HepG2 (cell line): Measurements from ENCODE around the gene CAMTA1. TPM values are rescaled to one million over a fixed set of nuclear protein-coding genes. Genes with fewer than 3 reads are reported as not detected.
"Not testable (repeated sequence)": the region's sequence is repeated elsewhere in the genome, so short reads cannot be mapped to it uniquely, and the experiment has no call there.

Experiments
- ATAC-seq: fragments of 200-7000 bp; cut with Tn5 transposase; 3 replicates; pipeline ENCODE4 v1.9.1; 2020; ENCODE audit warnings: mild to moderate bottlenecking, moderate library complexity
- BruUV-seq: library from RNA; stranded (reverse); fragments of 400-500 nt; replicated peaks from 2 replicates; lab custom pipeline; 2021; lab: Mats Ljungman, UMichigan
- CTCF ChIA-PET: fragments of 300-600 bp; formaldehyde crosslinking; extraction: SDS; loops from one replicate; lab custom pipeline; 2021; ENCODE audit warnings: low total read pairs, inconsistent platforms, low intra/inter-chr PET ratio; lab: Yijun Ruan, JAX
- POLR2A ChIA-PET: fragments of 350-600 bp; sonication (Branson Sonifier 250); formaldehyde crosslinking; loops from one replicate; lab custom pipeline; 2020; ENCODE audit warnings: antibody characterized with exemption, inconsistent platforms; lab: Yijun Ruan, JAX
- DNase-seq: peaks from one replicate; pipeline ENCODE4 v3.0.0-alpha.2; 2015; ENCODE audit warnings: low spot score
- FAIRE-seq: peaks from 3 replicates; lab custom pipeline; 2011; peaks lifted over from hg19 to GRCh38; lab: Jason Lieb, UNC
- H2AFZ ChIP-seq: one replicate; pipeline ENCODE4 v1.6.1; 2011; ENCODE audit warnings: low read length, inconsistent platforms
- H3K27ac ChIP-seq: fragments of 300-600 bp; 3 replicates; pipeline ENCODE4 v1.8.0; 2011; ENCODE audit warnings: mixed run types, mild to moderate bottlenecking, mixed read lengths, low read length, inconsistent platforms; ENCODE audit not compliant: insufficient read depth; ENCODE audit errors: extremely low read length
- H3K27me3 ChIP-seq, 2 experiments: fragments of 200-600 bp in 1 of 2; 2 replicates in 1 of 2; 3 replicates in 1 of 2; pipeline versions ENCODE4 v1.6.0 to v1.8.0; 2011; ENCODE audit warnings: low read length in 2 of 2, mild to moderate bottlenecking in 2 of 2, moderate library complexity in 2 of 2, inconsistent platforms in 1 of 2; ENCODE audit not compliant: insufficient read depth in 2 of 2, control insufficient read depth in 1 of 2
- H3K36me3 ChIP-seq, 2 experiments: fragments of 200-600 bp in 1 of 2; replicated peaks in 1 of 2; 2 replicates in 1 of 2; 3 replicates in 1 of 2; pipeline versions ENCODE4 v1.5.1 to v1.8.0; 2011; ENCODE audit warnings: low read length in 2 of 2, inconsistent platforms in 1 of 2; ENCODE audit not compliant: insufficient read depth in 2 of 2, control insufficient read depth in 1 of 2
- H3K4me1 ChIP-seq: 2 replicates; pipeline ENCODE4 v1.5.1; 2012; ENCODE audit warnings: low read length, inconsistent platforms; ENCODE audit not compliant: insufficient read depth
- H3K4me2 ChIP-seq: 2 replicates; pipeline ENCODE4 v1.6.0; 2011; ENCODE audit warnings: low read depth, low read length, inconsistent platforms
- H3K4me3 ChIP-seq, 3 experiments: fragments of 200-600 bp in 1 of 3; sonication (generic), shearing (Covaris generic) in 1 of 3; replicated peaks in 1 of 3; 2 replicates each; pipeline ENCODE4 v1.5.1; 2011 to 2016; ENCODE audit warnings: low read length in 3 of 3, inconsistent platforms in 2 of 3, low read depth in 2 of 3, mild to moderate bottlenecking in 2 of 3, control low read depth in 1 of 3, mixed read lengths in 1 of 3; ENCODE audit not compliant: insufficient read depth in 1 of 3
- H3K79me2 ChIP-seq: one replicate; pipeline ENCODE4 v1.6.1; 2011; ENCODE audit warnings: low read length, inconsistent platforms; ENCODE audit not compliant: insufficient read depth
- H3K9ac ChIP-seq: 2 replicates; pipeline ENCODE4 v1.6.0; 2011; ENCODE audit warnings: mild to moderate bottlenecking, low read depth, low read length, inconsistent platforms; ENCODE audit not compliant: insufficient read depth
- H3K9me3 ChIP-seq: 2 replicates; pipeline ENCODE4 v1.5.1; 2012; ENCODE audit warnings: mild to moderate bottlenecking, low read length
- H4K20me1 ChIP-seq: 2 replicates; pipeline ENCODE4 v1.6.0; 2011; ENCODE audit warnings: inconsistent platforms, mild to moderate bottlenecking, low read length, moderate library complexity; ENCODE audit not compliant: insufficient read depth
- EP300 ChIP-seq, 3 experiments: sonication (generic) in 1 of 3; formaldehyde crosslinking in 1 of 3; IDR thresholded peaks; 2 replicates each; pipeline versions ENCODE4 v1.5.1 to v1.6.1; 2011 to 2020; ENCODE audit warnings: low read depth in 2 of 3, low read length in 2 of 3, borderline replicate concordance in 1 of 3, improper control_type of control experiment in 1 of 3, mild to moderate bottlenecking in 1 of 3, missing genetic modification reagents in 1 of 3, moderate library complexity in 1 of 3
- FOXJ3 ChIP-seq: sonication (generic); formaldehyde crosslinking; IDR thresholded peaks from 2 replicates; pipeline ENCODE4 v1.4.0; 2020; ENCODE audit warnings: missing genetic modification reagents, mild to moderate bottlenecking, borderline replicate concordance
- NFAT5 ChIP-seq: sonication (generic); formaldehyde crosslinking; IDR thresholded peaks from 2 replicates; pipeline ENCODE4 v1.4.0; 2020; ENCODE audit warnings: missing genetic modification reagents
- WGBS: methylation state at CpG from one replicate; pipeline ENCODE4 v1.1.6; 2017; ENCODE audit warnings: low lambda C conversion rate; 5-methylcytosine and 5-hydroxymethylcytosine counted together
- in situ Hi-C: cut with HindIII; loops from 2 replicates; pipeline ENCODE4 v1.10.0; 2017; ENCODE audit warnings: low pct_unique_long_range_greater_than_20kb; ENCODE audit not compliant: extremely low pct_ligation_motif_present
- intact Hi-C: fragments of 100-400 bp; cut with micrococcal nuclease; formaldehyde crosslinking; loops from one replicate; pipeline ENCODE4 v1.10.0; 2022; ENCODE audit not compliant: unreplicated experiment
- polyA plus RNA-seq, 8 experiments: library from polyadenylated mRNA; depleted of rRNA in 3 of 8; stranded (reverse) in 7 of 8; unstranded in 1 of 8; fragments of >200 nt; fragmentation: Illumina TruSeq in 4 of 8; extraction: Trizol in 4 of 8; gene quantifications; 2 replicates each; pipeline versions ENCODE4 v1.2.1 to v1.2.3, GENCODE V29; 2011 to 2016; ENCODE audit warnings: low read depth in 4 of 8, missing spikeins in 1 of 8, mixed read lengths in 1 of 8; ENCODE audit not compliant: insufficient read depth in 1 of 8
- total RNA-seq, 5 experiments: library from RNA; depleted of rRNA; stranded (reverse); fragments of >200 nt; fragmentation: Illumina TruSeq; extraction: Trizol; gene quantifications; 2 replicates each; pipeline ENCODE4 v1.2.3, GENCODE V29; 2016; ENCODE audit warnings: low read depth in 1 of 5

The CAMTA1 gene
- total and polyA plus RNA-seq, 2 of the 13 experiments (the other 11 are each of a cell fraction or from before 2014, with no cell fraction given) = 25.0 to 36.4 TPM

GRCh38 chr1:7380712-7381111 is 595.5 kb downstream of the CAMTA1 start (continued):
- no peak for TF ChIP-seq NFAT5 (CRISPR knock-in tag)
- TF ChIP-seq EP300 (IDR thresholded peaks at IDR 0.05; ENCODE audit: low read depth in 2 of 2, low read length in 2 of 2) = no peak
- TF ChIP-seq EP300 (CRISPR knock-in tag; IDR thresholded peaks at IDR 0.05; ENCODE audit: borderline replicate concordance) = no peak
- no peak for TF ChIP-seq FOXJ3 (CRISPR knock-in tag)

- FAIRE-seq, H3K4me2 ChIP-seq, CTCF ChIA-PET, H2AFZ ChIP-seq, H3K4me1 ChIP-seq, H3K9ac ChIP-seq, intact Hi-C loops, H3K4me3 ChIP-seq, POLR2A ChIA-PET, H3K36me3 ChIP-seq, in situ Hi-C loops, H3K27ac ChIP-seq, H3K9me3 ChIP-seq, H3K79me2 ChIP-seq, BruUV-seq, ATAC-seq, DNase-seq, H4K20me1 ChIP-seq: not testable (repeated sequence)
- WGBS = 8% methylated on average over 2 of the region's 3 CpGs
- H3K27me3 ChIP-seq = peaks cover 1 to 17% of the 10 kb centered on the region in 2 experiments; a peak in 4 of 5 replicates
These were observed 596.5 kb downstream of the CAMTA1 start for GRCh38 chr1:7381729-7382128.
